ENCODE results near the gene EFNB1. TPM values are rescaled to one million over a fixed set of nuclear protein-coding genes. Genes with fewer than 3 reads are reported as not detected.

EFNB1 gene
- total and polyA plus RNA-seq, 2 of the 4 experiments (the other 2 are of a cell fraction) = 17.9 to 26.8 TPM

DNA sequence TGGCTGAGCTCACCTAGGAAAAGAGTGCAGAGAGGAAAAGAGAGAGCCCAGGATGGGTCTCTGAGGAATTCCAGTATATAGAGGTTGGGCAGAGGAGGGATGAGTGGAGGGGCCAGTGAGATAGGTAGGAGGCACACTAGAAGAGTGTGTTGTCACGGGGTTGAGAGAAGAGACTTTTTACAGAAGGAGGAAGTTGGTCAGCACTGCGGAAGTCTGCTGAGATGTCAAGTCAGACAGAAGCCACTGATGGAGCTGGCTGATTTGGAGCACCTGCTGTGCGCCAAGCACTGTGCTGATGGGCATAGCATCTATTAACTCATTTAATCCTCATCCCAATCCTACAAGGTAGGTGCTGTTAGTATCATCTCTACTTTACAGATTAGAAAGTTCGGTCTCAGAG lies 60.4 kb downstream of the EFNB1 start:
- no peak overlapping the region for H4K91ac ChIP-seq (ENCODE audit: insufficient read depth, low read depth, low read length)
- no peak overlapping the region for H4K8ac ChIP-seq (ENCODE audit: low read depth in 2 of 2, low read length in 2 of 2)
- no peaks in the 10 kb centered on the region for H3K36me3 ChIP-seq (ENCODE audit: control insufficient read depth, insufficient read depth, low read length)
- no peak overlapping the region for H2AK5ac ChIP-seq (ENCODE audit: low read depth, low read length)
- no peak overlapping the region for H4K5ac ChIP-seq (ENCODE audit: low read depth, low read length)
- dilution Hi-C loops (cut with HindIII; ENCODE audit: low sequenced_read_pairs, unreplicated experiment) = no loop called here
- BruUV-seq (replicated peaks) = no TSS peak
- no peak overlapping the region for H2AK9ac ChIP-seq (replicated peaks; ENCODE audit: low read depth, low read length, poor library complexity)
- no peak for DNase-seq
- H3K14ac ChIP-seq (replicated peaks; ENCODE audit: low read depth, low read length) = no peak overlapping the region
- ATAC-seq (ENCODE audit: low read depth) = no peak
- H3K79me1 ChIP-seq (ENCODE audit: low read depth in 1 of 2, low read length in 2 of 2) = no peaks in the 10 kb centered on the region
- no peak overlapping the region for H2BK20ac ChIP-seq (ENCODE audit: low read depth, low read length)
- in situ Hi-C loops (cut with MboI; ENCODE audit: low sequenced_read_pairs) = no loop called here
- H3K56ac ChIP-seq (ENCODE audit: extremely low read depth, insufficient read depth, low read length) = no peak overlapping the region
- H3K18ac ChIP-seq (ENCODE audit: low read depth, low read length) = no peak overlapping the region
- H2BK5ac ChIP-seq (ENCODE audit: low read depth, low read length, poor library complexity, severe bottlenecking) = no peak overlapping the region
- intact Hi-C loops (cut with micrococcal nuclease) = no loop called here
- H3K4ac ChIP-seq (ENCODE audit: low read depth, low read length) = no peak overlapping the region
- H2BK15ac ChIP-seq (ENCODE audit: low read depth, low read length) = no peak overlapping the region
- no peak overlapping the region for H2AFZ ChIP-seq (replicated peaks; ENCODE audit: low read length, poor library complexity)
- no peak overlapping the region for H3K23ac ChIP-seq (ENCODE audit: low read depth, low read length)
- no peak overlapping the region for H2BK120ac ChIP-seq (ENCODE audit: low read depth, low read length)
- peaks cover 3% of the 10 kb centered on the region; the same call in 1 of the 2 replicates for H3K9me3 ChIP-seq (ENCODE audit: control insufficient read depth, insufficient read depth, low read length)
- H3K4me2 ChIP-seq (ENCODE audit: low read depth, low read length) = no peak overlapping the region
- no peak overlapping the region for H3K4me3 ChIP-seq (ENCODE audit: insufficient read depth, low read depth, low read length)
- TF ChIP-seq BHLHE40 (IDR thresholded peaks at IDR 0.05; ENCODE audit: low read depth, low read length) = no peak
- no peak for TF ChIP-seq RFX5 (IDR thresholded peaks at IDR 0.05; ENCODE audit: low read depth, low read length)
- TF ChIP-seq MAFK (IDR thresholded peaks at IDR 0.05; ENCODE audit: low read depth, low read length) = no peak
- no peak for TF ChIP-seq SMC3 (IDR thresholded peaks at IDR 0.05; ENCODE audit: low read depth, low read length)
- no peak for TF ChIP-seq MAZ (IDR thresholded peaks at IDR 0.05; ENCODE audit: borderline replicate concordance, low read depth, low read length)
- no peak for TF ChIP-seq ELK1 (IDR thresholded peaks at IDR 0.05; ENCODE audit: borderline replicate concordance, low read depth, low read length)
- no peak overlapping the region for H3K27ac ChIP-seq (ENCODE audit: insufficient read depth, low read length)
- H3K9me1 ChIP-seq (ENCODE audit: insufficient read depth, low read length) = no peaks in the 10 kb centered on the region
- 20% methylated on average over 1 of the region's 4 CpGs; no CpG with 5 or more reads in 1 of the 2 experiments for WGBS, 2 experiments (ENCODE audit: extremely low coverage in 2 of 2, insufficient read length in 1 of 2)
- H3K27me3 ChIP-seq (ENCODE audit: control insufficient read depth, insufficient read depth, low read length) = peaks cover 60% of the 10 kb centered on the region
- no peak overlapping the region for H3K9ac ChIP-seq (ENCODE audit: low read depth, low read length)
- no peaks in the 10 kb centered on the region for H4K20me1 ChIP-seq (ENCODE audit: insufficient read depth, low read length)
- POLR2A ChIA-PET (ENCODE audit: unreplicated experiment) = no interaction called here
- no peaks in the 10 kb centered on the region for H3K4me1 ChIP-seq (ENCODE audit: control insufficient read depth, insufficient read depth, low read length)
- CTCF ChIA-PET = no interaction called here

Other genes with a start within 250 kb of the EFNB1 start
- 1.6 and 1.7 TPM in 2 replicates for gene STARD8, start 181.4 kb upstream of the EFNB1 start, total RNA-seq (2012; rRNA removed)
- 2.3 and 2.5 TPM in 2 replicates for gene STARD8, start 181.4 kb upstream of the EFNB1 start, polyA plus RNA-seq (2012; rRNA removed)